Calu3 (cell line): ENCODE data around the gene NR1D2. TPM values are rescaled to one million over a fixed set of nuclear protein-coding genes. Genes with fewer than 3 reads are reported as not detected.
"Not testable (repeated sequence)": the region's sequence is repeated elsewhere in the genome, so short reads cannot be mapped to it uniquely, and the experiment has no call there.

Experiments
- BruUV-seq: library from RNA; stranded (reverse); fragments of 400-500 nt; replicated peaks from 2 replicates; lab custom pipeline; 2021; lab: Mats Ljungman, UMichigan
- CTCF ChIA-PET: fragments of 300-600 bp; sonication (Branson Sonifier 250); formaldehyde crosslinking; loops from one replicate; lab custom pipeline; 2022; ENCODE audit warnings: antibody characterized with exemption; lab: Charles Lee
- DNase-seq: peaks from one replicate; pipeline ENCODE4 v3.0.0; 2022
- H3K27ac Mint-ChIP-seq: one replicate; pipeline ENCODE4 v1.8.0; 2022; ENCODE audit warnings: mixed read lengths; ENCODE audit not compliant: unreplicated experiment
- H3K27me3 Mint-ChIP-seq: one replicate; pipeline ENCODE4 v1.8.0; 2022; ENCODE audit warnings: mixed read lengths; ENCODE audit not compliant: unreplicated experiment
- H3K36me3 Mint-ChIP-seq: one replicate; pipeline ENCODE4 v1.8.0; 2022; ENCODE audit warnings: mild to moderate bottlenecking, moderate library complexity, mixed read lengths; ENCODE audit not compliant: insufficient read depth, unreplicated experiment
- H3K4me1 Mint-ChIP-seq: one replicate; pipeline ENCODE4 v1.8.0; 2022; ENCODE audit warnings: mild to moderate bottlenecking, low read depth, mixed read lengths; ENCODE audit not compliant: unreplicated experiment
- H3K4me3 Mint-ChIP-seq: one replicate; pipeline ENCODE4 v1.8.0; 2022; ENCODE audit warnings: mild to moderate bottlenecking, low read depth, moderate library complexity, mixed read lengths; ENCODE audit not compliant: unreplicated experiment
- H3K9me3 Mint-ChIP-seq: one replicate; pipeline ENCODE4 v1.8.0; 2022; ENCODE audit warnings: low read depth, mixed read lengths; ENCODE audit not compliant: unreplicated experiment
- intact Hi-C: fragments of 100-400 bp; cut with micrococcal nuclease; formaldehyde crosslinking; loops from one replicate; pipeline ENCODE4 v1.10.0; 2022; ENCODE audit not compliant: unreplicated experiment
- total RNA-seq: library from RNA; stranded (reverse); gene quantifications from 2 replicates; pipeline ENCODE4 v1.2.3, GENCODE V29; 2022
- TF ChIP-seq, protein P1 (sequence below): fragments of 200-600 bp; IDR thresholded peaks from one replicate; pipeline ENCODE4 v1.8.0; 2022; ENCODE audit warnings: antibody characterized with exemption; ENCODE audit not compliant: unreplicated experiment

NR1D2 gene
- total RNA-seq, 1 experiment from 2014 or later: 18.9 TPM

DNA sequence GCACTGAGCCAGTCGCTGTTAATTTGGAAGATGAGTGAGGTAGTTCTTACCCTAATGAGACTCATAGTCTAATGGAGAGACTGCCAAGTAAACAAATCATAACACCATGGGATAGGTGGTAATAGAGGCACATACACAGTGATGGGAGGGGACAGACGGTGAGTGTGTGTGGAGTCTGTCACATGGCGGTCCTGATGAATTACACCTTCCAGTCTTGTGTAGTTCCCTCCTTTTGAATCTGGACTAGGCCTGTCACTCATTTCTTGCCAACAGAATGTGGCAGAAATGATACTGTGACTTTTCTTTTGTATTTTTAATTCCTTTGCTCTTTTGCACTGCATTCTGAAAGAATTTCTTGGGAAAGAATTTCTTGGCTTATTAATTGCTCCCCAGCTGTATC is 78.1 kb downstream of the NR1D2 start:
- H3K9me3 Mint-ChIP-seq: no peaks in the 10 kb centered on the region
- no peak overlapping the region for H3K4me3 Mint-ChIP-seq
- H3K27me3 Mint-ChIP-seq: no peaks in the 10 kb centered on the region
- no peak for DNase-seq
- CTCF ChIA-PET: no interaction called here
- TF ChIP-seq, protein P1, sequence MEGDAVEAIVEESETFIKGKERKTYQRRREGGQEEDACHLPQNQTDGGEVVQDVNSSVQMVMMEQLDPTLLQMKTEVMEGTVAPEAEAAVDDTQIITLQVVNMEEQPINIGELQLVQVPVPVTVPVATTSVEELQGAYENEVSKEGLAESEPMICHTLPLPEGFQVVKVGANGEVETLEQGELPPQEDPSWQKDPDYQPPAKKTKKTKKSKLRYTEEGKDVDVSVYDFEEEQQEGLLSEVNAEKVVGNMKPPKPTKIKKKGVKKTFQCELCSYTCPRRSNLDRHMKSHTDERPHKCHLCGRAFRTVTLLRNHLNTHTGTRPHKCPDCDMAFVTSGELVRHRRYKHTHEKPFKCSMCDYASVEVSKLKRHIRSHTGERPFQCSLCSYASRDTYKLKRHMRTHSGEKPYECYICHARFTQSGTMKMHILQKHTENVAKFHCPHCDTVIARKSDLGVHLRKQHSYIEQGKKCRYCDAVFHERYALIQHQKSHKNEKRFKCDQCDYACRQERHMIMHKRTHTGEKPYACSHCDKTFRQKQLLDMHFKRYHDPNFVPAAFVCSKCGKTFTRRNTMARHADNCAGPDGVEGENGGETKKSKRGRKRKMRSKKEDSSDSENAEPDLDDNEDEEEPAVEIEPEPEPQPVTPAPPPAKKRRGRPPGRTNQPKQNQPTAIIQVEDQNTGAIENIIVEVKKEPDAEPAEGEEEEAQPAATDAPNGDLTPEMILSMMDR: no peak
- intact Hi-C loops: no loop called here
- H3K36me3 Mint-ChIP-seq: no peaks in the 10 kb centered on the region
- no peak overlapping the region for H3K27ac Mint-ChIP-seq
- no peaks in the 10 kb centered on the region for H3K4me1 Mint-ChIP-seq
- no TSS peak for BruUV-seq

DNA sequence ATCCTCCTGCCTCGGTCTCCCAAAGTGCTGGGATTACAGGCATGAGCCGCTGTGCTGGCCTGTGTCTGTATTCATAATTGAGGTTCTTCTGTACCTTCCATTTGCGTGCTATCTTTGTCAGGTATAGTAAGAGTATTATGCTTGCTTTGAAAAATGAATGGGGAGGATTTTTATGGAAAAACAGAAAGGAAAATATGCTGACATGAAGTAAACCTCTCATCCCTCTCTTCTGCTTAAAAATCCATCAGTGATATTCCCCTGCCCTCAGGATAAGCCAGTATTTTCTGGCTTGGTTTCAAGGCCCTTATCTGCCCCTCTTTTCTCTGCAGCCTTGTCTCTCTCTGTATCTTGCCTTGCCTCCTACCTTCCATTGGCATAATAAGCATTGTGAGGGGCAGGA is 80.7 kb downstream of the NR1D2 start:
- Mint-ChIP-seq H3K9me3 (no peaks in the 10 kb centered on the region), H3K4me1 (no peaks in the 10 kb centered on the region), H3K27me3 (no peaks in the 10 kb centered on the region), H3K36me3 (no peaks in the 10 kb centered on the region), H3K4me3 (no peak overlapping the region), H3K27ac (no peak overlapping the region)
- CTCF ChIA-PET: no interaction called here
- BruUV-seq: no TSS peak
- TF ChIP-seq, protein P1: no peak
- intact Hi-C loops: no loop called here
- no peak for DNase-seq

DNA sequence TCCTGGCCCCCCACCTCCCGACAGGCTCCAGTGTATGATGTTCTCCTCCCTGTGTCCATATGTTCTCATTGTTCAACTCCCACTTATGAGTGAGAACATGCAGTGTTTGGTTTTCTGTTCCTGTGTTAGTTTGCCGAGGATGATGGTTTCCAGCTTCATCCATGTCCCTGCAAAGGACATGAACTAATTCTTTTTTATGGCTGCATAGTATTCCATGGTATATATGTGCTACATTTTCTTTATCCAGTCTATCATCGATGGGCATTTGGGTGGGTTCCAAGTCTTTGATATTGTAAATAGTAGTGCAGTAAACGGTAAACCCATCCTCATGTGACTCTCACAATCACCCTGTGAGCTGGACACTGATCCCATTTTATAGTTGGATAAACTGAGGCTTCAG is 81.6 kb downstream of the NR1D2 start:
- CTCF ChIA-PET, H3K27me3 Mint-ChIP-seq, intact Hi-C loops: not testable (repeated sequence)

DNA sequence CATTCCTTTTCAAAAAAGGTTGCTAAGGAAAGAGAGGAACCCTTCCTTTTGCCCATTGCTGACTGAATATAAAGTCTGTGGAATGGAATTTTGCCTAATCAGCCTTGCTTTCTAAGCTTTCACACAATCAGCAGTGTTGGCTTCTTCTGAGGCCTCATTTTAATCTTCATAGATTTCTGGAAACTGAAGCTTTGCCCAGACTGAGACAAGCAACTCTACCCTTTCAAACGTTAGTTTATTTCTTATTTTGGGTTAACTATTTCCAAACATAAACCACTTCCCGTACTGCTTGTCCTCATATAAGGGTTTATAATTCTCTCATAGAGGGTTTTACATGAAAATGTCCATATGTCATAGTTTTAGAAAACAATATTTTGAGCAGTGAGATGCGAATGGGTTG is 82.9 kb downstream of the NR1D2 start:
- no peak overlapping the region for H3K27ac Mint-ChIP-seq
- no peak overlapping the region for H3K4me3 Mint-ChIP-seq
- no peaks in the 10 kb centered on the region for H3K9me3 Mint-ChIP-seq
- no peaks in the 10 kb centered on the region for H3K27me3 Mint-ChIP-seq
- TF ChIP-seq, protein P1: no peak
- no peak for DNase-seq
- H3K36me3 Mint-ChIP-seq: no peaks in the 10 kb centered on the region
- intact Hi-C loops: no loop called here
- CTCF ChIA-PET: no interaction called here
- H3K4me1 Mint-ChIP-seq: no peaks in the 10 kb centered on the region
- BruUV-seq: no TSS peak

More for the DNA sequence above, 81.6 kb downstream of the NR1D2 start:
- H3K36me3 Mint-ChIP-seq, H3K9me3 Mint-ChIP-seq, H3K4me1 Mint-ChIP-seq, DNase-seq, H3K27ac Mint-ChIP-seq, H3K4me3 Mint-ChIP-seq, BruUV-seq: not testable (repeated sequence)

Other genes with a start within 250 kb of the NR1D2 start
- gene UBE2E1, start 139.3 kb upstream of the NR1D2 start, total RNA-seq: 68.9 and 74.3 TPM in 2 replicates
- gene NKIRAS1, start 28.3 kb upstream of the NR1D2 start, total RNA-seq: 7.5 and 7.7 TPM in 2 replicates
- gene RPL15, start 28.2 kb upstream of the NR1D2 start, total RNA-seq: 1,190 and 1,430 TPM in 2 replicates